HT-29 (cell line): ENCODE data around the gene LIG1. TPM values are rescaled to one million over a fixed set of nuclear protein-coding genes. Genes with fewer than 3 reads are reported as not detected.
"Not testable (repeated sequence)": the region's sequence is repeated elsewhere in the genome, so short reads cannot be mapped to it uniquely, and the experiment has no call there.

Experiments
- DNase-seq: peaks from one replicate; pipeline ENCODE4 v3.0.0-alpha.2; 2015; ENCODE audit warnings: low spot score
- total RNA-seq: library from RNA; depleted of rRNA; stranded (reverse); fragments of >200 nt; shearing (Covaris generic); gene quantifications from 2 replicates; pipeline ENCODE4 v1.2.3, GENCODE V29; 2014

Gene LIG1
- total RNA-seq, 1 experiment from 2014 or later = 182 TPM

- DNase-seq = no peak
Observed at GRCh38 chr19:48121909-48122371, 48.2 kb downstream of the LIG1 start.

DNA sequence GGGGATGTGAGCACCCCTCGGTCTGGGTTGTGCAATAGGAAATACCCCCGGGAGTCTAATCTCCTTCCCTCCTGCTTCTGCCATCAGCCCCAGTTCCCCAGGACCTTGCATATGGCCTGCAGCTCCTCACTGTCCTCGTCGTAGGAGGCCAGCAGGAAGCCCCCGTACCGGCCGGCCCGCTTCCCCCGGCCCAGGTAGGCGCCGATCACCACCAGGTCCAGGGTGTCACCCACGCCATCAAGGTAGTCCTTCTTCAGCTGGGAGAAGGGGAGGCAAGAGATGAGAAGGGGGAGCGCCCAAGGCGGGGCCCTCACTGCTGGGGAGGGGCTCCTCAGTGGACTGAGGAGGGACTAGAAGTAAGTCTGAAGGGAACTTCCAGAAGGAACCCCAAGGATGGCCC is 49.1 kb downstream of the LIG1 start:
- DNase-seq = no peak

DNA sequence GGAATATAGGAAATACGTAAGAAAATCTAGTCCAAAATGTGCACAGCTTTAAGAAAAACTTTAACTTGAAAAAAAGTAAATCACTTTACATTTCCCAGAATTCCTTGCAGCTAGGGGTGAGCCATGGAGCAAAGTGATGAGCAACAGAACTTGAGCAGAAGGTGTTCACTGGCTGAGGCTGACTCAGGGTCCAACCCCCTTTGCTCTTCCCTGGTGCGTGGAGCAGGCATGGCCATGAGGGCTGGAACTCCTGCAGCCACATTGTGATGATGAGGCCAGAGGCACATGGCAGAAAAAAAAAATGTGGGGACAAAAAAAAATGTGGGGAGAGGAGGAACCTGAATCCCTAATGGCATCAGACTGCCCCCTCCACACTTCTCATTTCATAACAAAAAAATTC is 49.6 kb downstream of the LIG1 start:
- DNase-seq = no peak

GRCh38 chr19:48118131-48118517 is 52.0 kb downstream of the LIG1 start:
- no peak for DNase-seq

DNA sequence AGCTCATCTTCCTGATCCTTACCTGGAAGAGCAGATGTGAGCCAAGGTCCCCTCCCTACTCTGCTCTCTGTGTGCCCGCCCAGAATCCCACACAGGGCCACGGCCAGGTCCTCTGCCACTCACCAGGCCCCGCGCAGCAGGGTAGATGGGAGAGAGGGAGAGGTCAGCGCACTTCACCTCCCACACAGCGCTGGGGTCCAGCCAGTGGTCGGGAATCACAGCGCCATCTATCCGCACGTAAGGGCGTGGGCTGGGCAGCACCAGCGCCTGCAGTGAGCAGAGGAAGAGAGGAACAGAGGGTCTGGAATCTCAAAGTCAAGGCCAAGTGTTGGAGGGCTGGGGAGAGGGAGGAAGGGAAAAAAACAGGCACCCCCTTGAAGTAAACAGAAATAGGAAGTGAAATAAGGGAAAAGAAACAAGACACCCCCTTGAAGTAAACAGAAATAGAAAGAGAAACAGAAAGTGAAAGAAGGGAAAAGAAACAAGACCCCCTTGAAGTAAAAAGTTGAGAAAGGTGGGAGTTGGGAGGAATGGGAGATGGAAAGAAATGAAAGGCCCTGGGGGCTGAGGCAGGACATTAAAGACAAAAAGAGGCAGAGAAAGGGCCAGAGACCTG is 52.5 kb downstream of the LIG1 start:
- no peak for DNase-seq

DNA sequence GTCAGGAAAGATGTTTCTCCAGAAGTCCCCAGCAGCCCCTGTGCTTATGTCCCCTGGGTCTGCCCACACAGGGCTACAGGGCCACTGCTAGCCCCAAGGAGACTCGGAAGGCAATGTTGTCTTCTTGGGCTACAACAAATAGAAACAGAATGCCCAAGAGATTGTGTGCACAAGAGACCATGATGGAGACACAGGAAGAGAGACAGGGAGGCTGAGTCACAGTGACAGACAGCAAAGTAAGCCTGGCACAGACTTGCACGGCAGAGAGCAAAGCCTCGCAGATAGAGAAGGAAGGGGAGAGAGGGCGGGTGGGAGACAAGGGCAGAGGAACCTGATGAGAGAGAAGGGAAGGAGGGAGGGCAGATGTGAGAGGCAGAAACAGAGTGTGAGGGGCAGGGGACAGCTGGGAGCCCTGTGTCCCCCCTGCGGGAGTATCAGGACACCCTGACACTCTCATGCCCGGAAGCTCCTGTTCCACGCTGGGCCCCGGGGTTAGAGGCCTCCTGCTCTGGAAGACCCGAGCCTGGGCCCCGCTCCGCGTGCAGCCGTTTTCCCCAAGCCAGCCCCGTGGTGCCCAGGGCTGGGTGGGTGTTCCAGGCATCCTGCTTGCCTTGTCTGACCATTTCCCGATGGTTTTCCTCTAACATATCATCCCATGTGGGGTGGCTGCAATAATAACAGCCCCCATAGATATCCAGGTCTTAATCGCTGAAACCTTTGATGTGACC is 56.8 kb downstream of the LIG1 start:
- no peak for DNase-seq

- DNase-seq = no peak
Observed at GRCh38 chr19:48111280-48111679, 58.9 kb downstream of the LIG1 start.

DNA sequence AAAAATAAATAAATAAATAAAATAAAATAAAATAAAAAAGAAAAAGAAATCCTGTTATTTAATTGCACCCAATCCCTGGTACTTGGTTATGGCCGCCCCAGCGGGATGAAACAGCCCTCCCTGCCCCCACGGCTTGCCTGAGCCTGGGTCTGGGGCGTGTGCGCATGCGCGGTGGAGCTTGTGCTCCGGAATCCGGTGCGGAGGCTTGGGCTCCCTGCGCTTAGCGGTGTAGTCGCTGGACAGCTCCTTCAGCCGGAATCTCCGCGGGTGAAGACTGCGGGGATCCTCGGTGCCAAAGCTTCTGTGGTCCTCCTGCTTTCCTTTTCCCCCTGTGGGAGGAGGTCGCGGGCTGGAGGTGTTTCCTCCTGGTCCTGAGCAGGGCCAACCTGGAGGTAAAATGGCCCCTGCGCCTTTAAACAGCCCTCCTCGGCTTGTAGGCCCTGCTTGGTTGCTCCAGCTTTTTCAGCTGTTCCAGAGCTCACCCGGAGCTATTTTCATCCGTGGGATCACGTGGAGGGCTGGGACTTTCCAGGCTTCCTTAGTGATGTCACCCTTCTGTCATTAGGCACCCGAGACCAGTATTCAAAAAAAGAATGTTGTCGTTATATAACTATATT is 59.7 kb downstream of the LIG1 start, which contains the start of gene PLA2G4C:
Gene PLA2G4C, minus strand, starts transcription at position 468 of the 617 bp plus-strand sequence. CDS start 4,288 bp downstream, outside the sequence.
- peak; percentile 94 for DNase-seq

DNA sequence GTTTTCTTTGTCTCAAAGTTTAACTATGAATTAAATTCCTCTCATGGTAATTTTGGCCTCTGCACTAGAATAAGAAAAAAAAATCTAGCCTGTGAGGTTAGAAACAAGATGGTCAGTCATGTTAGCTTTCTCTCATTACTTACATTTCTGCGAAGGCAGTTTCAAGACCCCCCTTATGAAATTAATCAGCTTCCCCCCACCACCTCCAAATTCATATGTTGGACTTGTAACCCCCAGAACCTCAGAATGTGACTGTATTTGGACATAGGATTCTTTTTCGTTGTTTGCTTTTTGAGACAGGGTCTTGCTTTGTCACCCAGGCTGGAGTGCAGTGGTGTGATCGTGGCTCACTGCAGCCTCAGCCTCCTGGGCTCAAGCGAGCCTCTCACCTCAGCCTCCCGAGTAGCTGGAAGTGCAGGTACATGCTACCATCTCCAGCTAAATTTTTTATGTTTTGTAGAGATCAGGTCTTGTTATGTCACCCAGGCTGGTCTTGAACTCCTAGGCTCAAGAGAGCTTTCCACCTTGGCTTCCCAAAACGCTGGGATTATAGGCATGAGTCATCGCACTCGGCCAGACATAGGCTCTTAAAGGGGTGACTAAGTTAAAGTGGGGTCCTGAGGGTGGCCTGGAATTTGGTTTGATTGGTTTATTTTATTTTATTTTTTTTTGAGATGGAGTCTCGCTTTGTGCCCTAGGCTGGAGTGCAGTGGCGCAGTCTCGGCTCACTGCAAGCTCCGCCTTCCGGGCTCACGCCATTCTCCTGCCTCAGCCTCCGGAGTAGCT is 61.0 kb downstream of the LIG1 start:
- no peak for DNase-seq

- no peak for DNase-seq
Observed at GRCh38 chr19:48103922-48104321, 66.2 kb downstream of the LIG1 start.

- DNase-seq = peak; percentile 81
Observed at GRCh38 chr19:48102870-48103751, 67.0 kb downstream of the LIG1 start.

GRCh38 chr19:48095612-48096175 is 74.5 kb downstream of the LIG1 start:
- DNase-seq = no peak

DNA sequence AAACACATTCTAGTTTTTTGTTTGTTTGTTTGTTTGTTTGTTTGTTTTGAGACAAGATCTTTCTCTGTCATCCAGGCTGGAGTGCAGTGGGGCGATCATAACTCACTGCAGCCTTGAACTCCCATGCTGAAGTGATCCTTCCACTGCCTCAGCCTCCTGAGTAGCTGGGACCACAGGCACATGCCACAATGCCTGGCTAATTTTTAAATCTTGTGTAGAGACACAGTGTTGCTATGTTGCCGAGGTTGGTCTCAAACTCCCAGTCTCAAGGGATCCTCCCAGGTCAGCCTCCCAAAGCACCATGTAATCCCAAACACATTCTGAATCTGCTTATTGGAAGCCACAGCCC is 75.3 kb downstream of the LIG1 start:
- no peak for DNase-seq

DNA sequence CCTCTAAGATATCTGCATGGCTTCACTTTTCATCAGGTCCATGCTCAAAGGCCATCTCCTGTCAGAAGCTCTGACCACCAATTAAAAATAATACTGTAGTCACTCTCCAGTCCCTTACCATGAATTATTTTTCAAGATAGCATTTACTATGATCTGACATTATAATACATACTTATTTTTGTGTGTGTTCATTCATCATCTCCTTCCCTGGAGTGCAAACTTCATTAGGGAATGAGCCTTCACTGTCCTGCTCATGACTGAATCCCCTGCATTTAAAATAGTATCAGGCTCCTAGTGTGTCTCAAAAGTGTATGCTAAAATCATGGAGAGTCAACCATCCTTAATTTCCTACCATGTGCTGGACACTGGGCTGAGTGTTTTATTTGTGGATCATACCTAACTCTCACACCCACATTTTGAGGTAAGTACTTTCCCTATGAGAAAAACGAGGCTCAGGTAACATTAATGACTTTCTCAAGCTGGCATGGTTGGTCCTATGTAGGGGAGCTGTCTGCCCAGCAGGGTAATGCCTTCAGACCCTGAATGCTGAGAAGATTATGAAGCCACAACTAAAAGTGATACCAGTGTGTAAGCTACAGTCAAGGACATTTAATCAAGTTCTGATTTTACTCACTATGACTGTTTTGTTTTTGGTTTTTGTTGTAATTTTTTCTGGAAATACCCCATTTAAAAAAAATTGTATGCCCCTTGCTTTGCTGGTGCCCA is 75.9 kb downstream of the LIG1 start:
- no peak for DNase-seq

DNA sequence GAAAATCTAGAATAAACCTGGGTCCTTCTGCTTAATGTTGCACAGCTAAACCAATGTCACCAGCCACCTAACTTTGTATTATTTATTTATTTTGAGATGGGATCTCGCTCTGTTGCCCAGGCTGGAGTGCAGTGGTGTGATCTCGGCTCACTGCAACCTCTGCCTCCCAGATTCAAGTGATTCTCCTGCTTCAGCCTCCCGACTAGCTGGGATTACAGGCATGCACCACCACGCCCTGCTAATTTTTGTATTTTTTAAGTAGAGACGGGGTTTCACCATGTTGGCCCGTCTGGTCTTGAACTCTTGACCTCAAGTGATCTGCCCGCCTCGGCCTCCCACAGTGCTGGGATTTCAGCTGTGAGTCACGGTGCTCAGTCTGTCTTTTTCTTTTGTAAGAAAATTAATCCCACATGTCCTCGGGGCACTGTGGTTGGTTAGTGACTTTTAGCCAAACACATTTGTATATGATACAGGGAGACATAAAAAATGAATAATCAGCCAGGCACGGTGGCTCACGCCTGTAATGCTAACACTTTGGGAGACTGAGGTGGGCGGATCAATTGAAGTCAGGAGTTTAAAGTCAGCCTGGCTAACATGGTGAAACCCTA is 78.9 kb downstream of the LIG1 start:
- DNase-seq = not testable (repeated sequence)

DNA sequence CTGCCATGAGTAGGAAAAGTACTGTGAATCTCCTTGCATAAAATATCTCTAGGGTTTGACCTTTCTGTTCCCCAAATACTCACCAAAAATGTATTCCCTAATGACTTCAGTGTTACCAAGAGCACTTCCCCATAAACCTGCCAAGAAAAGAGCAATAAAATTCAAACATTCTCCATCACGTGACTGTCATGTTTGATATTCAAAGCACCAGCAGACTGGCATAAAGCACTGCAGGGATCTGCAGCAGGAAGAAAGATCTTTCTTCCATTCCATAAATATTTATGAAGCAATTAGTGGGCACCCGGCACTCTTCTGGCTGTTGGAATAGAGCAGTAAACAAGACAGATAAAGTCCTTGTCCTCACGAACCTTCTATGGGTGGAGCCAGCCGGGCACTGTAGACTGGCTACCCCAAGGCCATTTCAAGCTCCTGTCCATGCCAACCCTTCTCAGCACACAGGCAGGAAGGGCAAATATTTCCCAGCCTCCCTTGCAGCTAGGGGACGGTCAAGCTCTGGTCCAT is 79.8 kb downstream of the LIG1 start:
- DNase-seq = peak; percentile 25

GRCh38 chr19:48088991-48089390 is 81.2 kb downstream of the LIG1 start:
- DNase-seq = not testable (repeated sequence)

DNA sequence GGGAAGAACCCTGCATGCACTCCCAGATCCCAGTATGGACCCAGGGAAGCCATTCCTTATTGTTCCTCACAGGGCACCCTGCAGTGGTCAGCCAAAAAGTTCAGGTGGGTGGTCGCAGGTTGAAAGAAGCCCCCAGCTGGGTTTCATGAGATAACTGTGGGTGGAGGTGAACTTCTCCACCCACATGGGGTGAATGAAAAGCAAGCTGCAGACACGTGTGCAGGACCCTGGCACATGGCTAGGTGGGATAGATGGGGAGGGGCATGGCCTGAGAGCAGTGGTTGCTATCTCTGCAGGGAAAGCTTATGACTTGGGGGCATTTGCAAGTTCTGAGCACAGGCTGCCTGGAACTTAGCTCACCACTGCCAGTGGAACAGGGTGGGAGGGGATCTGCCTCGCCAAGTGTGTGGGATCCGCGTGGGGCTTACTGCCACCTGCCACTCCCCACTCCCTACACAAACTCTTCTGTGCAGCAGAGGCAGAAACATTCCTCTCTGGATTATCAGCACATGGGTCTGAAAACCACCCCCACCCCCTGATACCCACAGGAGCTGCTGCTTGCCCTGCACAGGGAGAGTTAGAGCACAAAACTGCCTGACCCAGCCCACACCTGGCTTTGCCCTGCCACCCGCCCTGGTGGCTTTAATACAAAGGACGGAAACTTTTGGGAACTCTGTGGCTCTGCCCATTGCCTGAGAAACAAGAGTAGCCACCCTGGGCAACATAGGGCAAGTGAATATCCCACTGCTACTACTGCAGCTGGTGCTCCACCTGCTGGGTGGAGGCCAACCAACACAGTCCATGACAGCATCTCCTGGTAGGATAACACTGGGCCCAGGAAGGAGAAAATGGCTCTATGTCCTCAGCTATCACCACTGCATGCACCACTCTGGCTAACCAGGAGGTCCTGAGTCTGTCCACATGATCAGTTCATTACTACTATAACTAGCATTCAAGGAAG is 84.0 kb downstream of the LIG1 start:
- peak; percentile 48 for DNase-seq
